GM21723 (cell line): ENCODE data around the gene BSPRY.
"Not testable (repeated sequence)": the region's sequence is repeated elsewhere in the genome, so short reads cannot be mapped to it uniquely, and the experiment has no call there.

Experiments used
- ATAC-seq: cut with Tn5 transposase; IDR thresholded peaks from one replicate; pipeline ENCODE4 v1.9.1; 2021; ENCODE audit warnings: mild to moderate bottlenecking, moderate library complexity; ENCODE audit not compliant: unreplicated experiment

BSPRY gene

GRCh38 chr9:113368982-113369854 is 19.9 kb downstream of the BSPRY start:
- no peak for ATAC-seq

- ATAC-seq: no peak
Observed at GRCh38 chr9:113369855-113370140, 20.5 kb downstream of the BSPRY start.

GRCh38 chr9:113370806-113371325 is 21.5 kb downstream of the BSPRY start:
- ATAC-seq: no peak

- no peak for ATAC-seq
Observed at GRCh38 chr9:113372059-113372458, 22.7 kb downstream of the BSPRY start.

- no peak for ATAC-seq
Observed at GRCh38 chr9:113373256-113373655, 23.9 kb downstream of the BSPRY start.

GRCh38 chr9:113373676-113374392 is 24.5 kb downstream of the BSPRY start:
- ATAC-seq: no peak

- ATAC-seq: no peak
Observed at GRCh38 chr9:113375057-113376023, 26.0 kb downstream of the BSPRY start.

- peak; percentile 83 for ATAC-seq
Observed at GRCh38 chr9:113376634-113377567, 27.6 kb downstream of the BSPRY start, which contains the start of gene HDHD3. Gene HDHD3 (minus strand): TSS chr9:113376986. CDS start chr9:113374354, 2,632 bp downstream.

GRCh38 chr9:113379094-113379828 is 29.9 kb downstream of the BSPRY start:
- ATAC-seq: not testable (repeated sequence)

- not testable (repeated sequence) for ATAC-seq
Observed at GRCh38 chr9:113379829-113380210, 30.5 kb downstream of the BSPRY start.

- ATAC-seq: peak; percentile 63
Observed at GRCh38 chr9:113380869-113381378, 31.6 kb downstream of the BSPRY start.

- ATAC-seq: not testable (repeated sequence)
Observed at GRCh38 chr9:113381441-113381840, 32.1 kb downstream of the BSPRY start.

GRCh38 chr9:113381909-113382411 is 32.6 kb downstream of the BSPRY start:
- no peak for ATAC-seq

- ATAC-seq: no peak
Observed at GRCh38 chr9:113386571-113387393, 37.4 kb downstream of the BSPRY start.

- ATAC-seq: no peak
Observed at GRCh38 chr9:113387560-113388230, 38.4 kb downstream of the BSPRY start.

GRCh38 chr9:113388833-113389232 is 39.5 kb downstream of the BSPRY start:
- ATAC-seq: no peak

GRCh38 chr9:113389451-113389850 is 40.1 kb downstream of the BSPRY start:
- no peak for ATAC-seq
